GM18868 (cell line): ENCODE results near the gene LEAP2.

Experiments used
- ATAC-seq: cut with Tn5 transposase; IDR thresholded peaks from one replicate; pipeline ENCODE4 v1.9.1; 2021; ENCODE audit warnings: mild to moderate bottlenecking, moderate library complexity; ENCODE audit not compliant: unreplicated experiment

LEAP2 gene

GRCh38 chr5:132876020-132876759, 2.7 kb downstream of the LEAP2 start:
- ATAC-seq, result no peak

GRCh38 chr5:132877466-132877865, 4.0 kb downstream of the LEAP2 start:
- ATAC-seq, result no peak

- ATAC-seq, result no peak
These were observed 4.5 kb downstream of the LEAP2 start for GRCh38 chr5:132877938-132878337.

- peak; percentile 63 for ATAC-seq
These were observed 9.9 kb downstream of the LEAP2 start for GRCh38 chr5:132883261-132883834.

GRCh38 chr5:132884548-132884947, 11.1 kb downstream of the LEAP2 start:
- no peak for ATAC-seq

GRCh38 chr5:132886064-132886823, 12.8 kb downstream of the LEAP2 start:
- no peak for ATAC-seq

GRCh38 chr5:132887283-132887682, 13.8 kb downstream of the LEAP2 start:
- ATAC-seq, result no peak

- ATAC-seq, result no peak
These were observed 16.0 kb downstream of the LEAP2 start for GRCh38 chr5:132889501-132889900.

- ATAC-seq, result no peak
These were observed 17.3 kb downstream of the LEAP2 start for GRCh38 chr5:132890817-132891216.

- no peak for ATAC-seq
These were observed 22.3 kb downstream of the LEAP2 start for GRCh38 chr5:132895719-132896305.

GRCh38 chr5:132896685-132897084, 23.2 kb downstream of the LEAP2 start:
- no peak for ATAC-seq

GRCh38 chr5:132898094-132898493, 24.6 kb downstream of the LEAP2 start:
- no peak for ATAC-seq

GRCh38 chr5:132901036-132901435, 27.6 kb downstream of the LEAP2 start:
- no peak for ATAC-seq

GRCh38 chr5:132901730-132902129, 28.3 kb downstream of the LEAP2 start:
- ATAC-seq, result no peak

GRCh38 chr5:132905938-132906337, 32.5 kb downstream of the LEAP2 start:
- no peak for ATAC-seq

- no peak for ATAC-seq
These were observed 33.7 kb downstream of the LEAP2 start for GRCh38 chr5:132907161-132907560.

- no peak for ATAC-seq
These were observed 36.2 kb downstream of the LEAP2 start for GRCh38 chr5:132909702-132910101.

- no peak for ATAC-seq
These were observed 42.2 kb downstream of the LEAP2 start for GRCh38 chr5:132915681-132916080.

GRCh38 chr5:132916086-132916485, 42.6 kb downstream of the LEAP2 start:
- no peak for ATAC-seq
